Adrenal gland (tissue), 5 donors: ENCODE data around the gene GPSM1.

Experiments used
- CTCF ChIP-seq, 6 experiments: fragments of 450-650 bp in 4 of 6; fragments of 200-600 bp in 2 of 6; sonication (generic) in 1 of 6; IDR thresholded peaks; 1 replicate in 5 of 6; 2 replicates in 1 of 6; pipeline versions ENCODE4 v1.5.1 to v1.8.0; 2016 to 2021; ENCODE audit warnings: antibody characterized with exemption in 6 of 6, mild to moderate bottlenecking in 2 of 6, moderate library complexity in 1 of 6
- POLR2A ChIP-seq, 2 donors: fragments of 450-650 bp; IDR thresholded peaks; one replicate each; pipeline ENCODE4 v1.6.1; 2017; ENCODE audit warnings: antibody characterized with exemption in 2 of 2, mild to moderate bottlenecking in 2 of 2, moderate library complexity in 1 of 2
- donor health status: DM: no; HTN: no; CAD: no.

DNA sequence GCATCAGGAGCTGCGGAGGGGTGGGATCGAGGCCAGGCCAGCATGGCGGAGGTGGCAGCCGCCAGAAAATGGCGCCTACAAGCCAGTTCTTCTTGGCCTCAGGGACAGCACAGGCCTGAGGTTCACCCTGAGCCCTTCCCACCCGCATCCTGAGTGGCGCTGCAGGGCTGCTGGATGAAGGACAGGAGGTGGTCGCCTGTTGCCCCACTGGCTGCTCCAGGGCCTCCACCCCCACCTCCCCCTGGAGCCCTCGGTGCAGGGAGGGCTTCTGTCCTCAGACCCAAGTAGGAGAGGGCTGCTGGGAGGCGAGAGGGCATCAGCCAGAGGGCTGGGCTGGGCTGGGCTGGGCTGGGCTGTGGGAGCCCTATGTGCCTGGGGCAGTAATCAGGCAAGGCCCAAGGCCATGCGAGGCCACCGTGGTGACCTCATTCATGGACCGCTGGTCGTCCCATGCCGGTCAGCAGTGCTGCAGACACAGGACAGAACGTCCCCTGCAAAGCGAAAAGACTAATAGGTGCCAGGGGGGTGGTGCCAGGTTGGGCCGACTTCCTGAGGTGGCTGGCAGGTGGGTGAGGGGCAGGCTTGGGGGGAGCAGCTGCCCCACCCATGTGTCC lies 13.8 kb downstream of the GPSM1 start:
- TF ChIP-seq CTCF (IDR thresholded peaks at IDR 0.05) (no peak), POLR2A (IDR thresholded peaks at IDR 0.05) (no peak)
